H1 (cell line): Measurements from ENCODE around the gene DNAH1. TPM values are rescaled to one million over a fixed set of nuclear protein-coding genes. Genes with fewer than 3 reads are reported as not detected.

Experiments used
- CTCF ChIA-PET: fragments of 300-600 bp; sonication (Branson Sonifier 250); formaldehyde crosslinking; loops from one replicate; lab custom pipeline; 2021; ENCODE audit not compliant: partially characterized antibody; lab: Charles Lee
- POLR2A ChIA-PET: fragments of 300-600 bp; sonication (Branson Sonifier 250); formaldehyde crosslinking; loops from one replicate; lab custom pipeline; 2021; ENCODE audit warnings: inconsistent platforms; ENCODE audit not compliant: partially characterized antibody; lab: Charles Lee
- DNase-seq, 2 experiments: peaks; one replicate each; pipeline versions ENCODE4 v3.0.0 to v3.0.0-alpha.2; 2010 to 2022; ENCODE audit warnings: low spot score in 2 of 2, low read depth in 1 of 2, mixed read lengths in 1 of 2
- FAIRE-seq: peaks from 2 replicates; lab custom pipeline; 2011; peaks lifted over from hg19 to GRCh38; lab: Jason Lieb, UNC
- H2AFZ ChIP-seq: 2 replicates; pipeline ENCODE4 v1.8.1; 2012; ENCODE audit warnings: low read length, inconsistent platforms
- H2AK5ac ChIP-seq: 2 replicates; pipeline ENCODE4 v1.6.1; 2013; ENCODE audit warnings: low read depth, low read length
- H2BK120ac ChIP-seq: replicated peaks from 2 replicates; pipeline ENCODE3; 2013; ENCODE audit warnings: low read depth, low read length, inconsistent platforms
- H2BK12ac ChIP-seq: 2 replicates; pipeline ENCODE4 v1.6.1; 2013; ENCODE audit warnings: low read depth, low read length
- H2BK15ac ChIP-seq: 2 replicates; pipeline ENCODE4 v1.6.1; 2013; ENCODE audit warnings: low read length
- H2BK20ac ChIP-seq: 2 replicates; pipeline ENCODE4 v1.6.1; 2013; ENCODE audit warnings: low read length
- H2BK5ac ChIP-seq: 2 replicates; pipeline ENCODE4 v1.6.1; 2013; ENCODE audit warnings: low read depth, low read length
- H3K14ac ChIP-seq: 2 replicates; pipeline ENCODE4 v1.6.1; 2013; ENCODE audit warnings: inconsistent platforms; ENCODE audit not compliant: insufficient read length
- H3K18ac ChIP-seq: 2 replicates; pipeline ENCODE4 v1.6.1; 2013; ENCODE audit warnings: low read length; ENCODE audit errors: extremely low read depth
- H3K23ac ChIP-seq: 2 replicates; pipeline ENCODE4 v1.6.1; 2013; ENCODE audit warnings: inconsistent platforms; ENCODE audit not compliant: insufficient read length
- H3K23me2 ChIP-seq: 2 replicates; pipeline ENCODE4 v1.6.1; 2013; ENCODE audit warnings: low read depth, low read length
- H3K27ac ChIP-seq: 2 replicates; pipeline ENCODE4 v1.6.1; 2011; ENCODE audit warnings: low read depth, low read length, inconsistent platforms
- H3K27me3 ChIP-seq, 4 experiments: replicated peaks in 1 of 4; 1 replicate in 1 of 4; 2 replicates in 3 of 4; pipeline versions ENCODE4 v1.6.1 to v1.8.1; 2011 to 2013; ENCODE audit warnings: low read length in 3 of 4, mild to moderate bottlenecking in 3 of 4, inconsistent platforms in 2 of 4, mixed read lengths in 2 of 4, moderate library complexity in 1 of 4; ENCODE audit not compliant: control insufficient read depth in 3 of 4, insufficient read depth in 3 of 4; ENCODE audit errors: extremely low read depth in 1 of 4
- H3K36me3 ChIP-seq, 4 experiments: 2 replicates each; pipeline versions ENCODE4 v1.6.1 to v1.8.1; 2011 to 2013; ENCODE audit warnings: mild to moderate bottlenecking in 4 of 4, low read length in 3 of 4, moderate library complexity in 2 of 4, control low read depth in 1 of 4, inconsistent platforms in 1 of 4; ENCODE audit not compliant: insufficient read depth in 4 of 4, control insufficient read depth in 2 of 4
- H3K4ac ChIP-seq: replicated peaks from 2 replicates; pipeline ENCODE3; 2013; ENCODE audit warnings: low read length, low read depth, mixed read lengths, inconsistent platforms; ENCODE audit not compliant: insufficient read length
- H3K4me1 ChIP-seq, 4 experiments: replicated peaks in 1 of 4; 1 replicate in 1 of 4; 2 replicates in 3 of 4; pipeline versions ENCODE4 v1.6.1 to v1.8.1; 2011 to 2013; ENCODE audit warnings: low read length in 3 of 4, inconsistent platforms in 2 of 4, mixed read lengths in 1 of 4; ENCODE audit not compliant: insufficient read depth in 4 of 4, control insufficient read depth in 3 of 4
- H3K4me2 ChIP-seq, 2 experiments: 2 replicates each; pipeline versions ENCODE4 v1.6.1 to v1.8.1; 2011 to 2013; ENCODE audit warnings: low read depth in 2 of 2, low read length in 2 of 2, control low read depth in 1 of 2, inconsistent platforms in 1 of 2, mild to moderate bottlenecking in 1 of 2; ENCODE audit not compliant: insufficient read depth in 1 of 2
- H3K4me3 ChIP-seq, 4 experiments: fragments of 200-600, 300-600 bp in 1 of 4; sonication (generic), shearing (Covaris generic), sonication (Bioruptor Twin) in 1 of 4; 2 replicates each; pipeline versions ENCODE4 v1.5.1 to v1.8.1; 2011 to 2016; ENCODE audit warnings: low read length in 4 of 4, low read depth in 3 of 4, control low read depth in 2 of 4, inconsistent platforms in 2 of 4, mild to moderate bottlenecking in 2 of 4, mixed read lengths in 1 of 4, moderate library complexity in 1 of 4; ENCODE audit not compliant: insufficient read depth in 2 of 4; ENCODE audit errors: extremely low read depth in 1 of 4
- H3K56ac ChIP-seq: replicated peaks from 2 replicates; pipeline ENCODE3; 2013; ENCODE audit warnings: low read depth, mild to moderate bottlenecking, mixed read lengths, low read length, inconsistent platforms; ENCODE audit not compliant: insufficient read length
- H3K79me1 ChIP-seq: 2 replicates; pipeline ENCODE4 v1.6.1; 2013; ENCODE audit warnings: low read depth, low read length, control low read depth
- H3K79me2 ChIP-seq, 2 experiments: 2 replicates each; pipeline versions ENCODE4 v1.6.1 to v1.8.1; 2012 to 2013; ENCODE audit warnings: low read length in 2 of 2, mild to moderate bottlenecking in 2 of 2, inconsistent platforms in 1 of 2; ENCODE audit not compliant: insufficient read depth in 2 of 2, control insufficient read depth in 1 of 2
- H3K9ac ChIP-seq, 4 experiments: replicated peaks in 1 of 4; 1 replicate in 1 of 4; 2 replicates in 3 of 4; pipeline versions ENCODE4 v1.6.1 to v1.8.1; 2011 to 2013; ENCODE audit warnings: low read depth in 3 of 4, low read length in 3 of 4, control low read depth in 2 of 4, mild to moderate bottlenecking in 2 of 4, moderate library complexity in 2 of 4, inconsistent platforms in 1 of 4; ENCODE audit errors: extremely low read depth in 1 of 4
- H3K9me3 ChIP-seq, 2 experiments: 2 replicates each; pipeline versions ENCODE4 v1.6.1 to v1.8.1; 2012 to 2013; ENCODE audit warnings: mild to moderate bottlenecking in 2 of 2, moderate library complexity in 2 of 2, control low read depth in 1 of 2, inconsistent platforms in 1 of 2, low read depth in 1 of 2, low read length in 1 of 2, mixed read lengths in 1 of 2; ENCODE audit not compliant: insufficient read depth in 2 of 2
- H4K20me1 ChIP-seq, 2 experiments: replicated peaks in 1 of 2; 2 replicates each; pipeline versions ENCODE3 to v1.8.1; 2011 to 2013; ENCODE audit warnings: inconsistent platforms in 2 of 2, low read length in 2 of 2, mild to moderate bottlenecking in 1 of 2; ENCODE audit not compliant: insufficient read depth in 2 of 2, control insufficient read depth in 1 of 2
- H4K5ac ChIP-seq: 2 replicates; pipeline ENCODE4 v1.6.1; 2013; ENCODE audit warnings: low read length, low read depth, mixed read lengths, inconsistent platforms; ENCODE audit not compliant: insufficient read length
- H4K8ac ChIP-seq: 2 replicates; pipeline ENCODE4 v1.8.0; 2013; ENCODE audit warnings: mild to moderate bottlenecking, moderate library complexity, low read length, inconsistent platforms; ENCODE audit not compliant: insufficient read depth; ENCODE audit errors: extremely low read depth
- H4K91ac ChIP-seq: replicated peaks from 2 replicates; pipeline ENCODE3; 2013; ENCODE audit warnings: low read length, mixed read lengths, inconsistent platforms; ENCODE audit not compliant: insufficient read length
- ATF2 ChIP-seq: IDR thresholded peaks from 2 replicates; pipeline ENCODE4 v1.6.1; 2012; ENCODE audit warnings: low read length, inconsistent platforms
- CBX5 ChIP-seq: fragments of 300-800, 300-1000 bp; sonication (generic); IDR thresholded peaks from 2 replicates; pipeline ENCODE4 v1.7.1; 2016; ENCODE audit warnings: antibody characterized with exemption, low read length, low read depth
- MAFK ChIP-seq: IDR thresholded peaks from 2 replicates; pipeline ENCODE4 v1.6.1; 2012; ENCODE audit warnings: low read depth, mild to moderate bottlenecking, improper control_type of control experiment, low read length
- POU5F1 ChIP-seq: IDR thresholded peaks from 2 replicates; pipeline ENCODE4 v1.6.1; 2011; ENCODE audit warnings: low read depth, mild to moderate bottlenecking, low read length, moderate library complexity
- SIX5 ChIP-seq: IDR thresholded peaks from 2 replicates; pipeline ENCODE4 v1.6.1; 2011; ENCODE audit warnings: mild to moderate bottlenecking, low read depth, low read length
- SP2 ChIP-seq: IDR thresholded peaks from 2 replicates; pipeline ENCODE4 v1.6.1; 2012; ENCODE audit warnings: mild to moderate bottlenecking, low read length, inconsistent platforms
- SP4 ChIP-seq: IDR thresholded peaks from 2 replicates; pipeline ENCODE4 v1.6.1; 2012; ENCODE audit warnings: low read length, inconsistent platforms
- SRF ChIP-seq: IDR thresholded peaks from 2 replicates; pipeline ENCODE4 v1.6.1; 2011; ENCODE audit warnings: mild to moderate bottlenecking, low read depth, low read length, moderate library complexity
- TBP ChIP-seq: IDR thresholded peaks from 2 replicates; pipeline ENCODE4 v1.6.1; 2011; ENCODE audit warnings: low read depth, low read length, improper control_type of control experiment
- TEAD4 ChIP-seq: IDR thresholded peaks from 2 replicates; pipeline ENCODE4 v1.6.1; 2012; ENCODE audit warnings: low read depth, low read length, inconsistent platforms, mixed read lengths
- USF2 ChIP-seq: IDR thresholded peaks from 2 replicates; pipeline ENCODE4 v1.6.1; 2011; ENCODE audit warnings: low read length, improper control_type of control experiment
- WGBS, 2 experiments: shearing (Covaris generic) in 1 of 2; methylation state at CpG; one replicate each; pipeline versions ENCODE4 v1.1.6 to v1.1.7; 2013 to 2015; ENCODE audit warnings: low lambda C conversion rate in 2 of 2, mixed read lengths in 2 of 2, inconsistent platforms in 1 of 2, low coverage in 1 of 2, missing lambda C conversion rate in 1 of 2; ENCODE audit not compliant: insufficient replicate concordance in 2 of 2, insufficient coverage in 1 of 2, insufficient read length in 1 of 2; ENCODE audit errors: extremely low coverage in 1 of 2, missing lambda C conversion rate in 1 of 2; 5-methylcytosine and 5-hydroxymethylcytosine counted together
- polyA plus RNA-seq, 7 experiments: library from polyadenylated mRNA; depleted of rRNA in 3 of 7; stranded (reverse) in 5 of 7; unstranded in 2 of 7; fragments of >200 nt in 5 of 7; fragments of 200-250 nt in 2 of 7; gene quantifications; 1 replicate in 5 of 7; 2 replicates in 1 of 7; 4 replicates in 1 of 7; pipeline versions ENCODE4 v1.2.1 to v1.2.3, GENCODE V29; 2011 to 2013; ENCODE audit warnings: missing spikeins in 2 of 7, mixed read lengths in 2 of 7
- total RNA-seq: library from RNA; stranded (reverse); fragmentation: NEBNext Ultra II Directional; extraction: Animal tissue kit (Norgen Biotek cat#: 25700); gene quantifications from 2 replicates; pipeline ENCODE4 v1.2.1, GENCODE V29; 2021

The DNAH1 gene
- total and polyA plus RNA-seq, 2 of the 8 experiments (the other 6 are each of a cell fraction or from before 2014, with no cell fraction given) = 1.0 to 1.5 TPM

GRCh38 chr3:52434491-52435115 lies 118.5 kb downstream of the DNAH1 start:
- Histone ChIP-seq H2BK12ac (no peak overlapping the region), H2BK5ac (no peak overlapping the region), H3K18ac (no peak overlapping the region; the same call in 1 of the 2 replicates), H4K8ac (no peak overlapping the region), H3K4me1 (peaks cover 0 to 2% (median 0%) of the 10 kb centered on the region in 4 experiments; a peak in 1 of 7 replicates), H4K91ac (no peak overlapping the region), H2AFZ (no peak overlapping the region), H3K4me3 (no peak overlapping the region), H3K56ac (no peak overlapping the region), H3K27ac (no peak overlapping the region), H3K9me3 (no peaks in the 10 kb centered on the region), H3K23ac (no peak overlapping the region), H3K4me2 (no peak overlapping the region), H2BK120ac (no peak overlapping the region), H3K79me2 (no peaks in the 10 kb centered on the region), H2AK5ac (no peak overlapping the region), H2BK20ac (no peak overlapping the region), H3K79me1 (no peaks in the 10 kb centered on the region), H3K9ac (no peak overlapping the region), H2BK15ac (no peak overlapping the region), H3K23me2 (no peaks in the 10 kb centered on the region), H3K27me3 (no peaks in the 10 kb centered on the region), H3K14ac (no peak overlapping the region), H4K5ac (no peak overlapping the region), H3K4ac (no peak overlapping the region), H4K20me1 (no peaks in the 10 kb centered on the region), H3K36me3 (no peaks in the 10 kb centered on the region)
- ChIA-PET CTCF (interaction anchor here (0.9 to 1.4 kb wide), 4 partner anchors 22 to 203 kb away, joined by 3 to 4 read pairs (median 4); no protein-coding TSS in a partner anchor), POLR2A (interaction anchor here (10.5 kb wide), 1 partner anchor 12 kb away, joined by 112 read pairs; the partner anchor contains the start of gene SEMA3G)
- 87% methylated on average over 9 of the region's 9 CpGs; no CpG with 5 or more reads in 1 of the 2 experiments for WGBS, 2 experiments
- no peak for DNase-seq
- FAIRE-seq = no peak
- TF ChIP-seq SP4 (no peak), SRF (no peak), TBP (no peak), USF2 (no peak), ATF2 (no peak), SP2 (no peak), CBX5 (no peak), SIX5 (no peak), POU5F1 (no peak), TEAD4 (no peak), MAFK (no peak)
